ENCODE results near the gene CYP2E1.

DNA sequence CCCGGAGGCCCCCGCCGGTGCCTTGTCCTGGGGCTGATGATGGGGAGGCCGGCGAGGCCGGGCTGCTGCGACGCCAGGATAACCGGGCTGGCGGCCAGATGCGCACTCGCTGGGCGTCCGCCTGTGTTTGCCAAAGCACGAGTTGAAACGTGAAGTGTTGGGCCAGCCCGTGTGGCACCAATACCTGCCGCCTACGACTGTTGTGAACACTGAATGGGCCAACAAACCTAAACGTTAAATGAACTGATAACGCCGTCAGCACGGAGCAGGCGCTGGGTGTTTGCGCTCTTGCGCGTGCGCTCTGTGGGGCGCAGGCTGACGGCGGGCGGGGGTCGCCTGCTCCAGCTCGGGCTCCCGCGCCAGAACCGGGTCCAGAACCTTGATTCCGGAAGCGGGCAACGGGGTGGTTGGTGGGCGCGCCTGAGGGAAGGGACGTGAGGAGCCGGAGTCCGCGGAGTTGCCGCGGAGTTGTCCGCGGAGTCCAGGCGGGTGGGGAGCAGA lies 658 bp downstream of the CYP2E1 start:
- TF ChIP-seq, protein P1, sequence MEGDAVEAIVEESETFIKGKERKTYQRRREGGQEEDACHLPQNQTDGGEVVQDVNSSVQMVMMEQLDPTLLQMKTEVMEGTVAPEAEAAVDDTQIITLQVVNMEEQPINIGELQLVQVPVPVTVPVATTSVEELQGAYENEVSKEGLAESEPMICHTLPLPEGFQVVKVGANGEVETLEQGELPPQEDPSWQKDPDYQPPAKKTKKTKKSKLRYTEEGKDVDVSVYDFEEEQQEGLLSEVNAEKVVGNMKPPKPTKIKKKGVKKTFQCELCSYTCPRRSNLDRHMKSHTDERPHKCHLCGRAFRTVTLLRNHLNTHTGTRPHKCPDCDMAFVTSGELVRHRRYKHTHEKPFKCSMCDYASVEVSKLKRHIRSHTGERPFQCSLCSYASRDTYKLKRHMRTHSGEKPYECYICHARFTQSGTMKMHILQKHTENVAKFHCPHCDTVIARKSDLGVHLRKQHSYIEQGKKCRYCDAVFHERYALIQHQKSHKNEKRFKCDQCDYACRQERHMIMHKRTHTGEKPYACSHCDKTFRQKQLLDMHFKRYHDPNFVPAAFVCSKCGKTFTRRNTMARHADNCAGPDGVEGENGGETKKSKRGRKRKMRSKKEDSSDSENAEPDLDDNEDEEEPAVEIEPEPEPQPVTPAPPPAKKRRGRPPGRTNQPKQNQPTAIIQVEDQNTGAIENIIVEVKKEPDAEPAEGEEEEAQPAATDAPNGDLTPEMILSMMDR (IDR thresholded peaks at IDR 0.05), result no peak
- no peak for TF ChIP-seq EZH2 (IDR thresholded peaks at IDR 0.05)
- TF ChIP-seq EZH2phosphoT487 (IDR thresholded peaks at IDR 0.05), result no peak
